ENCODE results near the gene PUSL1.

PUSL1 gene

DNA sequence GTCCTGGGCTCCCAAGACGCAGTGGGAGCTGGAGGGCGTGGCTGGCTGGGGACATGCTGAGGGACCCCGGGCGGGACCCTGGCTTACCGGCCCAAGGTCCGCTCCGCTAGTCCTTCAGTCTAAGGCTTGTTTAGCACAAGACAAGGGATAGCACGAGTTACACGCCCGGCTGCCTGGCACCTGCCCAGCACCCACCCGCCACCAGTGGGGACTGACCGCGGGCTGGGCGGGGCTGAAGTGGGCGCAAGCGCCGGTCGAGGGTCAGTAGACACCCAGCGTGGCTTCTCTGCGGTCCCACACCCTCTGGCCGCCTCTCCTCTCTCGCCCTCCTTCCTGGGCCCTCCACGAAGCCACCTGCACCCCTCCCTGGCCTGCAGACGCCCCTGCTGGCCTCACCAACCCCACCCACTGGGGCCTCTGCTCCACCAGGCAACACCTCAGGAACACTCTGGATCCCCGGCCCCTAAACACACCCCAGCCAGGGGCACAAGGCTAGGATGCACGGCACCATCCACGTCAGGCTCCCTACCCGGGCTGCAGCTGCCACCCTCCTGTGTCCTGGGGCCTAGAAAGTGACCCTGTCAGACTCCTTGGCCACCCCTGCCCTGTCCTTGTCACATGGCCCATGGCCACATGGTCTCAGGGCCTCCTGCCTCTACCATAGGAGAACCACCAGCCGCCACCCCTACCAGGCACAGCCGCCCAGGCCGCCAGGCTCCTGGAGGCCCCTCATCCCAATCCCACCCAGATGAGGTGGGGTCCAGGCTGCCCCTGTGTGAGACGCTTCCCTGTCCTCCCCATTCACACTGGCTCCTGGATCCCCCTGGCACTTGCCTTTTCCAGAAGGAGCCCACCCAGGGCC, 28.8 kb downstream of the PUSL1 start:
- H3K4me3 ChIP-seq (ENCODE audit: low read length) = no peak overlapping the region
- no peak for DNase-seq (ENCODE audit: low read depth)
- no peak for TF ChIP-seq CTCF (conservative IDR thresholded peaks at IDR 0.05; ENCODE audit: low read depth, low read length)

DNA sequence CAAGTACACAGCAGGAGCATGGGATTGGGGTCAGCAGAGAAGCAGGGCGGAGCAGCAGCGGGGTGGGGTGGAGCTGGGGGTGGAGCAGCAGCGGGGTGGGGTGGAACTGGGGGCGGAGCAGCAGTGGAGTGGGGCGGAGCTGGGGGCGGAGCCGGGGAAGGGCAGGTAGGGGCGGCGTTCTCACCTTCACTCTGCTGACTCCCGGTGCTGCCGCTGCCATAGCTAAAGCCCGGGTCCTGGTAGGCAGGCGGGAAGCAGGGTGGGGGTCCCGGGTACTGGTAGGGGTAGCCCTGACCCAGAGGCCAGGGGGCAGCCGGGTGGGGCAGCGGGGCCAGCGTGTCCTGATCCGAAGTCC, 29.4 kb downstream of the PUSL1 start:
- no peak for TF ChIP-seq CTCF (conservative IDR thresholded peaks at IDR 0.05; ENCODE audit: low read depth, low read length)
- no peak overlapping the region for H3K4me3 ChIP-seq (ENCODE audit: low read length)
- DNase-seq (ENCODE audit: low read depth) = no peak

- no peak for TF ChIP-seq CTCF (conservative IDR thresholded peaks at IDR 0.05; ENCODE audit: low read depth, low read length)
- DNase-seq (ENCODE audit: low read depth) = no peak
Observed at GRCh38 chr1:1338278-1338677, 29.9 kb downstream of the PUSL1 start.

GRCh38 chr1:1340185-1340584, 31.8 kb downstream of the PUSL1 start:
- no peak overlapping the region for H3K4me3 ChIP-seq (ENCODE audit: low read length)
- DNase-seq (ENCODE audit: low read depth) = no peak
- TF ChIP-seq CTCF (conservative IDR thresholded peaks at IDR 0.05; ENCODE audit: low read depth, low read length) = no peak

More at GRCh38 chr1:1338278-1338677, 29.9 kb downstream of the PUSL1 start:
- no peak overlapping the region for H3K4me3 ChIP-seq (ENCODE audit: low read length)

GRCh38 chr1:1340791-1341548, 32.6 kb downstream of the PUSL1 start:
- no peak overlapping the region for H3K4me3 ChIP-seq (ENCODE audit: low read length)
- DNase-seq (ENCODE audit: low read depth) = no peak
- TF ChIP-seq CTCF (conservative IDR thresholded peaks at IDR 0.05; ENCODE audit: low read depth, low read length) = no peak

DNA sequence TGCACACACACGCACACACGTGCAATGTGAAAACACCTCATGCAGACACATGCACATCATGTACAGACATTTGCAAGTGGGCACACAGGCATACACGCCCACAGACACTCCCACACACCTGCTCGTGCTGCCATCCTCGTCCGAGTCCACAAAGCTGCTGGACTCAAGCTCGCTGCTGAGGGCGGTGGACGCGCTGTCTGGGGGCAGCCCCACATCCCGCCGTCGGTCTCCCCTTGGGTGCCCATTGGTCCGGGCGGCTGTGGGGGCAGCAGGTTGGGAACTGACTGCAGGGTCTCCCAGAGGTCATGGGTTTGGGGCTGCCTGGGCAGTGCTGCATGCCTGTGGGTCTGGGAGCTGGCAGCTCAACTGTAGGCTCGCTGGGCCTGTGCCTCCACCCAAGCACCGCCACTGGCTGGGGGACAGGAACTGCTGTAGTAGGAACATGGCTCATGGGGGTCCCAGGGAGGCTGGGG, 33.2 kb downstream of the PUSL1 start:
- no peak for TF ChIP-seq CTCF (conservative IDR thresholded peaks at IDR 0.05; ENCODE audit: low read depth, low read length)
- H3K4me3 ChIP-seq (ENCODE audit: low read length) = no peak overlapping the region
- no peak for DNase-seq (ENCODE audit: low read depth)
